Suprapubic skin (tissue), 4 donors: Measurements from ENCODE around the gene NDUFC2.

ENCODE experiments used
- CTCF ChIP-seq, 2 donors: fragments of 200-600 bp in 1 of 2; fragments of 450-650 bp in 1 of 2; sonication (generic) in 1 of 2; IDR thresholded peaks; one replicate each; pipeline ENCODE4 v1.5.1; 2016 to 2019; ENCODE audit warnings: antibody characterized with exemption in 2 of 2, mild to moderate bottlenecking in 1 of 2, moderate library complexity in 1 of 2
- EP300 ChIP-seq: sonication (generic); formaldehyde crosslinking; IDR thresholded peaks from one replicate; pipeline ENCODE4 v1.6.1; 2017; ENCODE audit warnings: antibody characterized with exemption
- POLR2A ChIP-seq, 2 donors: fragments of 450-650 bp; IDR thresholded peaks; one replicate each; pipeline ENCODE4 v1.6.1; 2017; ENCODE audit warnings: antibody characterized with exemption in 2 of 2, mild to moderate bottlenecking in 2 of 2, moderate library complexity in 2 of 2
- POLR2AphosphoS5 ChIP-seq, 3 donors: sonication (generic); formaldehyde crosslinking; IDR thresholded peaks; one replicate each; pipeline ENCODE4 v1.6.1; 2017; ENCODE audit warnings: antibody characterized with exemption in 3 of 3

DNA sequence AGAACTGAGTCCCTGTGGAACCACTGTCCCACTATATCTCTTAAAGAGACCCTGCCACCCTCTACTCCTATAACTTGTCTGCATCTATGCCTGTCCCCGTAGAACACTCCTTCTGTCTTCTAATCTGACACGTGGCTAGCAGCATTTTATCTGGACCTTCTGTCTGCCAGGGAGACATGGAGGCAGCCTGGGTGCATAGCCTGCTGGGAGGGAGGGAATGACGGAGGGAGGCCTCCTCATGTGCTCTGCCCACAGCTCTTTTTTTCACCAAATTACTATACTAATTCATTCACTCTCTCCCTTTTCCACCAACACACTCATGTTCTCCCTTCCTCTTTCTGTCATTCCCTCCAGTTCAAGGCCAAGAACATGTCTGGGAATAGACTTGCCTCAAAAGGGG, 23.6 kb downstream of the NDUFC2 start:
- TF ChIP-seq CTCF (IDR thresholded peaks at IDR 0.05): no peak
- TF ChIP-seq POLR2A (IDR thresholded peaks at IDR 0.05): no peak
- TF ChIP-seq EP300: no peak
- TF ChIP-seq POLR2AphosphoS5 (IDR thresholded peaks at IDR 0.05): no peak
